ENCODE results near the gene LRRC71.

Gene LRRC71

GRCh38 chr1:156957634-156958033, 37.2 kb downstream of the LRRC71 start:
- in situ Hi-C loops (cut with HindIII; ENCODE audit: low sequenced_read_pairs), result no loop called here
- no peak for DNase-seq (ENCODE audit: low read depth, low spot score)
- no peak overlapping the region for H3K4me3 ChIP-seq (ENCODE audit: low read depth, low read length)
- TF ChIP-seq CTCF (IDR thresholded peaks at IDR 0.05; ENCODE audit: low read depth, low read length), result no peak

GRCh38 chr1:156958247-156958714, 37.8 kb downstream of the LRRC71 start:
- in situ Hi-C loops (cut with HindIII; ENCODE audit: low sequenced_read_pairs), result no loop called here
- no peak overlapping the region for H3K4me3 ChIP-seq (ENCODE audit: low read depth, low read length)
- no peak for TF ChIP-seq CTCF (IDR thresholded peaks at IDR 0.05; ENCODE audit: low read depth, low read length)
- no peak for DNase-seq (ENCODE audit: low read depth, low spot score)

- H3K4me3 ChIP-seq (ENCODE audit: low read depth, low read length), result no peak overlapping the region
- in situ Hi-C loops (cut with HindIII; ENCODE audit: low sequenced_read_pairs), result no loop called here
- no peak for TF ChIP-seq CTCF (IDR thresholded peaks at IDR 0.05; ENCODE audit: low read depth, low read length)
- DNase-seq (ENCODE audit: low read depth, low spot score), result peak; percentile 20
Observed at GRCh38 chr1:156959414-156959813, 39.0 kb downstream of the LRRC71 start.

GRCh38 chr1:156959925-156960324, 39.5 kb downstream of the LRRC71 start:
- no peak overlapping the region for H3K4me3 ChIP-seq (ENCODE audit: low read depth, low read length)
- in situ Hi-C loops (cut with HindIII; ENCODE audit: low sequenced_read_pairs), result no loop called here
- DNase-seq (ENCODE audit: low read depth, low spot score), result no peak
- no peak for TF ChIP-seq CTCF (IDR thresholded peaks at IDR 0.05; ENCODE audit: low read depth, low read length)

- DNase-seq (ENCODE audit: low read depth, low spot score), result no peak
- in situ Hi-C loops (cut with HindIII; ENCODE audit: low sequenced_read_pairs), result no loop called here
- TF ChIP-seq CTCF (IDR thresholded peaks at IDR 0.05; ENCODE audit: low read depth, low read length), result peak; percentile 25
- no peak overlapping the region for H3K4me3 ChIP-seq (ENCODE audit: low read depth, low read length)
Observed at GRCh38 chr1:156961709-156962108, 41.3 kb downstream of the LRRC71 start.

GRCh38 chr1:156963621-156964020, 43.2 kb downstream of the LRRC71 start:
- no peak for DNase-seq (ENCODE audit: low read depth, low spot score)
- no peak for TF ChIP-seq CTCF (IDR thresholded peaks at IDR 0.05; ENCODE audit: low read depth, low read length)
- in situ Hi-C loops (cut with HindIII; ENCODE audit: low sequenced_read_pairs), result no loop called here
- no peak overlapping the region for H3K4me3 ChIP-seq (ENCODE audit: low read depth, low read length)

- in situ Hi-C loops (cut with HindIII; ENCODE audit: low sequenced_read_pairs), result no loop called here
- no peak for DNase-seq (ENCODE audit: low read depth, low spot score)
- no peak overlapping the region for H3K4me3 ChIP-seq (ENCODE audit: low read depth, low read length)
- TF ChIP-seq CTCF (IDR thresholded peaks at IDR 0.05; ENCODE audit: low read depth, low read length), result no peak
Observed at GRCh38 chr1:156964441-156964840, 44.0 kb downstream of the LRRC71 start.
